Cardiac muscle cell (in vitro differentiated cells and primary cell): ENCODE data around the gene KRTAP5-6. TPM values are rescaled to one million over a fixed set of nuclear protein-coding genes. Genes with fewer than 3 reads are reported as not detected.

Experiments
- DNase-seq, 2 donors: peaks; one replicate each; pipeline versions ENCODE4 v3.0.0 to v3.0.0-alpha.2; 2010 to 2017; ENCODE audit warnings: low read depth in 1 of 2, low spot score in 1 of 2
- H3K27ac ChIP-seq: fragments of 200-600 bp; sonication (generic); 2 replicates; pipeline ENCODE4 v1.5.1; 2016
- H3K27me3 ChIP-seq: fragments of 200-600 bp; sonication (generic); 2 replicates; pipeline ENCODE4 v1.6.0; 2016; ENCODE audit warnings: control low read depth
- H3K36me3 ChIP-seq: fragments of 200-600 bp; sonication (generic); 2 replicates; pipeline ENCODE4 v1.5.1; 2016; ENCODE audit warnings: control low read depth
- H3K4me1 ChIP-seq: fragments of 200-600 bp; sonication (generic); 2 replicates; pipeline ENCODE4 v1.8.1; 2017; ENCODE audit warnings: low read depth, mild to moderate bottlenecking, mixed run types
- H3K4me3 ChIP-seq: fragments of 200-600 bp; sonication (generic); 2 replicates; pipeline ENCODE4 v1.5.1; 2016; ENCODE audit warnings: mild to moderate bottlenecking
- H3K9me3 ChIP-seq: fragments of 200-600 bp; sonication (generic); 2 replicates; pipeline ENCODE4 v1.5.1; 2017; ENCODE audit warnings: low read depth, mild to moderate bottlenecking, control low read depth
- polyA plus RNA-seq: library from polyadenylated mRNA; unstranded; fragments of >200 nt; fragmentation: Nextera tagmentation; extraction: Ambion mirVana; gene quantifications from 2 replicates; pipeline ENCODE4 v1.2.1, GENCODE V29; 2016
- total RNA-seq: library from RNA; depleted of rRNA; stranded (reverse); fragments of >200 nt; gene quantifications from 2 replicates; pipeline ENCODE4 v1.2.3, GENCODE V29; 2016
- TF ChIP-seq, protein P1 (sequence below): IDR thresholded peaks from 2 replicates; pipeline ENCODE4 v1.5.1; 2012; ENCODE audit warnings: low read depth, mild to moderate bottlenecking, low read length

KRTAP5-6 gene
- total and polyA plus RNA-seq, 2 experiments from 2014 or later: not detected

- Histone ChIP-seq H3K4me1 (no peaks in the 10 kb centered on the region), H3K9me3 (no peaks in the 10 kb centered on the region), H3K27ac (no peak overlapping the region), H3K36me3 (no peaks in the 10 kb centered on the region), H3K4me3 (no peak overlapping the region), H3K27me3 (no peaks in the 10 kb centered on the region)
- TF ChIP-seq, protein P1, sequence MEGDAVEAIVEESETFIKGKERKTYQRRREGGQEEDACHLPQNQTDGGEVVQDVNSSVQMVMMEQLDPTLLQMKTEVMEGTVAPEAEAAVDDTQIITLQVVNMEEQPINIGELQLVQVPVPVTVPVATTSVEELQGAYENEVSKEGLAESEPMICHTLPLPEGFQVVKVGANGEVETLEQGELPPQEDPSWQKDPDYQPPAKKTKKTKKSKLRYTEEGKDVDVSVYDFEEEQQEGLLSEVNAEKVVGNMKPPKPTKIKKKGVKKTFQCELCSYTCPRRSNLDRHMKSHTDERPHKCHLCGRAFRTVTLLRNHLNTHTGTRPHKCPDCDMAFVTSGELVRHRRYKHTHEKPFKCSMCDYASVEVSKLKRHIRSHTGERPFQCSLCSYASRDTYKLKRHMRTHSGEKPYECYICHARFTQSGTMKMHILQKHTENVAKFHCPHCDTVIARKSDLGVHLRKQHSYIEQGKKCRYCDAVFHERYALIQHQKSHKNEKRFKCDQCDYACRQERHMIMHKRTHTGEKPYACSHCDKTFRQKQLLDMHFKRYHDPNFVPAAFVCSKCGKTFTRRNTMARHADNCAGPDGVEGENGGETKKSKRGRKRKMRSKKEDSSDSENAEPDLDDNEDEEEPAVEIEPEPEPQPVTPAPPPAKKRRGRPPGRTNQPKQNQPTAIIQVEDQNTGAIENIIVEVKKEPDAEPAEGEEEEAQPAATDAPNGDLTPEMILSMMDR: no peak
- no peak for DNase-seq
Measured at GRCh38 chr11:1673446-1674172, 23.4 kb upstream of the KRTAP5-6 start.

- Histone ChIP-seq H3K4me1 (no peaks in the 10 kb centered on the region), H3K9me3 (no peaks in the 10 kb centered on the region), H3K27ac (no peak overlapping the region), H3K4me3 (no peak overlapping the region), H3K36me3 (no peaks in the 10 kb centered on the region), H3K27me3 (no peaks in the 10 kb centered on the region)
- no peak for DNase-seq
- TF ChIP-seq, protein P1: no peak
Measured at GRCh38 chr11:1674173-1675131, 22.5 kb upstream of the KRTAP5-6 start.

GRCh38 chr11:1675536-1676228 lies 21.3 kb upstream of the KRTAP5-6 start:
- H3K4me3 ChIP-seq: no peak overlapping the region
- H3K4me1 ChIP-seq: no peaks in the 10 kb centered on the region
- no peak for DNase-seq
- no peak overlapping the region for H3K27ac ChIP-seq
- no peaks in the 10 kb centered on the region for H3K36me3 ChIP-seq
- no peaks in the 10 kb centered on the region for H3K27me3 ChIP-seq
- H3K9me3 ChIP-seq: no peaks in the 10 kb centered on the region
- TF ChIP-seq, protein P1: no peak

DNA sequence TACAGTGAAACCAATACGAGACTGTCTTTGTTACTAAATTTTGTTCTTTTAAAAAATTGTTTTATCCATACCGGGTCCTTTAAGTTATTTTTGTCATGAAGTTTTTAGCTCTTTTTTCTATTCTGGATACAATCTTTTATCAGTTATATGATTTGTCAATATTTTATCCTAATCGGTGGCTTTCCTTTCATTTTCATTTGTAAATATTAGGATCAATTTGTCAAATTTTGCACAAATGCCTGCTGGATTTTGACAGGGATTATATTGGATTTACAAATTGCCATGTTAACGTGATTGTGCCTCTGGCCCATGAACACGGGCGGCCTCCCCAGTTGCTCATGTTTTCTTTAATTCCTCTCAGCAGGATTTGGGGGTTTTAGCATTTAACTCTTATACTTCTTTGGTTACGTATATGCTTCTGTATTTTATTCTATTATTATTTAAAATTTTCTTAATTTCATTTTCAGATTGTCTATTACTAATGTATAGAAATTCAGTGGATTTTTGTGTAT lies 20.7 kb upstream of the KRTAP5-6 start:
- Histone ChIP-seq H3K4me1 (no peaks in the 10 kb centered on the region), H3K27ac (no peak overlapping the region), H3K36me3 (no peaks in the 10 kb centered on the region), H3K27me3 (no peaks in the 10 kb centered on the region), H3K9me3 (no peaks in the 10 kb centered on the region), H3K4me3 (no peak overlapping the region)
- no peak for DNase-seq
- TF ChIP-seq, protein P1: no peak

GRCh38 chr11:1679881-1680280 lies 17.1 kb upstream of the KRTAP5-6 start:
- Histone ChIP-seq H3K4me1 (peaks cover 4% of the 10 kb centered on the region), H3K27me3 (no peaks in the 10 kb centered on the region), H3K27ac (no peak overlapping the region), H3K4me3 (no peak overlapping the region), H3K36me3 (no peaks in the 10 kb centered on the region), H3K9me3 (no peaks in the 10 kb centered on the region)
- no peak for DNase-seq
- TF ChIP-seq, protein P1: no peak
